Hepatocyte (in vitro differentiated cells): Measurements from ENCODE around the gene TMEM143.

Experiments
- EZH2 ChIP-seq: fragments of 200-600 bp; sonication (generic); IDR thresholded peaks from 2 replicates; pipeline ENCODE4 v1.6.1; 2016; ENCODE audit warnings: antibody characterized with exemption, mild to moderate bottlenecking, borderline replicate concordance
- TF ChIP-seq, protein P1 (sequence below): fragments of 200-600 bp; sonication (generic); IDR thresholded peaks from 2 replicates; pipeline ENCODE4 v1.5.1; 2016; ENCODE audit warnings: antibody characterized with exemption, mild to moderate bottlenecking; ENCODE audit not compliant: poor library complexity

DNA sequence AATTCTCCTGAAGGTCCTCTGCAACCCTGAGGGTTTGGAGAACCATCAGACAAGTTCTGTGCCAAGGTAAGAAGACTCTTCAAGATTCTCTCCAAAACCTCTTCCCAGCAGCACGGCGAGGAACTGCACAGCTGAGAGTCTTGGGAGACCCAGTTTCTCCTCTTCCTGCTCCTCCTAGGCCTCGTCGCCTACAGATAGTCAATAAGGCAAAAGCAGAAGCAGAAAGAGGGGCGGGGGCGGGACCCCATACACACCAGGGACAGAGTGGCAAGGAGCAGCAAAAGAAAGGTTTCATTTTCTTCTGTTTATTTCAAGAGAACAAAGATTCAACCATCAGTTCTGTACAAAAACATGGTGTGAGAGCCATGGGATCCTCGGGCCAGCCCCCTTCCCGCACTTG, 18.5 kb upstream of the TMEM143 start:
- TF ChIP-seq, protein P1, sequence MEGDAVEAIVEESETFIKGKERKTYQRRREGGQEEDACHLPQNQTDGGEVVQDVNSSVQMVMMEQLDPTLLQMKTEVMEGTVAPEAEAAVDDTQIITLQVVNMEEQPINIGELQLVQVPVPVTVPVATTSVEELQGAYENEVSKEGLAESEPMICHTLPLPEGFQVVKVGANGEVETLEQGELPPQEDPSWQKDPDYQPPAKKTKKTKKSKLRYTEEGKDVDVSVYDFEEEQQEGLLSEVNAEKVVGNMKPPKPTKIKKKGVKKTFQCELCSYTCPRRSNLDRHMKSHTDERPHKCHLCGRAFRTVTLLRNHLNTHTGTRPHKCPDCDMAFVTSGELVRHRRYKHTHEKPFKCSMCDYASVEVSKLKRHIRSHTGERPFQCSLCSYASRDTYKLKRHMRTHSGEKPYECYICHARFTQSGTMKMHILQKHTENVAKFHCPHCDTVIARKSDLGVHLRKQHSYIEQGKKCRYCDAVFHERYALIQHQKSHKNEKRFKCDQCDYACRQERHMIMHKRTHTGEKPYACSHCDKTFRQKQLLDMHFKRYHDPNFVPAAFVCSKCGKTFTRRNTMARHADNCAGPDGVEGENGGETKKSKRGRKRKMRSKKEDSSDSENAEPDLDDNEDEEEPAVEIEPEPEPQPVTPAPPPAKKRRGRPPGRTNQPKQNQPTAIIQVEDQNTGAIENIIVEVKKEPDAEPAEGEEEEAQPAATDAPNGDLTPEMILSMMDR: no peak
- TF ChIP-seq EZH2: no peak
